ENCODE measurements around the gene UNC79. TPM values are rescaled to one million over a fixed set of nuclear protein-coding genes. Genes with fewer than 3 reads are reported as not detected.
"Not testable (repeated sequence)": the region's sequence is repeated elsewhere in the genome, so short reads cannot be mapped to it uniquely, and the experiment has no call there.

Gene UNC79
- total and polyA plus RNA-seq, 2 donors (not counting 3 experiments of a cell fraction or from before 2014, with no cell fraction given) = not detected

DNA sequence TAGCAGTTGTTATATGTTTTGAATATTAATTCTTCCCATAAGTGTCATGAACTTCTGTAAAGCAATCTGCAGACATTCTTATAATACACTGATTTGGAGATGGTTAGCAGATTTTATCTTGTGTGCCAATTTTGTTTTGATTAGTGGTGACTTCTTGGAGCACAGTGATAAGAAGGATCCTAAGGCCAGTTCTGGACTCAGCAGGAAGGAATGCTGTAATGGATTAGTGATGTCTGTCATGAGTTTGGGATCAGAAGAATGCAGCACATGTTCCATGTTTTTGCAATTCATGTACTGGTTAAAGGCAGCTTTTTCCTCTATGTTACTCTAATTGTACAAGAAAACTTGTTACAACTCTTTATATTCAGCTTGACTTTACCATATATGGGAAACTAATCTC is 91.5 kb downstream of the UNC79 start:
- H3K4me3 ChIP-seq (replicated peaks in 1 of 3; ENCODE audit: insufficient read depth in 1 of 3, low read depth in 1 of 3, low read length in 3 of 3) = no peak overlapping the region
- TF ChIP-seq, protein P1, sequence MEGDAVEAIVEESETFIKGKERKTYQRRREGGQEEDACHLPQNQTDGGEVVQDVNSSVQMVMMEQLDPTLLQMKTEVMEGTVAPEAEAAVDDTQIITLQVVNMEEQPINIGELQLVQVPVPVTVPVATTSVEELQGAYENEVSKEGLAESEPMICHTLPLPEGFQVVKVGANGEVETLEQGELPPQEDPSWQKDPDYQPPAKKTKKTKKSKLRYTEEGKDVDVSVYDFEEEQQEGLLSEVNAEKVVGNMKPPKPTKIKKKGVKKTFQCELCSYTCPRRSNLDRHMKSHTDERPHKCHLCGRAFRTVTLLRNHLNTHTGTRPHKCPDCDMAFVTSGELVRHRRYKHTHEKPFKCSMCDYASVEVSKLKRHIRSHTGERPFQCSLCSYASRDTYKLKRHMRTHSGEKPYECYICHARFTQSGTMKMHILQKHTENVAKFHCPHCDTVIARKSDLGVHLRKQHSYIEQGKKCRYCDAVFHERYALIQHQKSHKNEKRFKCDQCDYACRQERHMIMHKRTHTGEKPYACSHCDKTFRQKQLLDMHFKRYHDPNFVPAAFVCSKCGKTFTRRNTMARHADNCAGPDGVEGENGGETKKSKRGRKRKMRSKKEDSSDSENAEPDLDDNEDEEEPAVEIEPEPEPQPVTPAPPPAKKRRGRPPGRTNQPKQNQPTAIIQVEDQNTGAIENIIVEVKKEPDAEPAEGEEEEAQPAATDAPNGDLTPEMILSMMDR (IDR thresholded peaks at IDR 0.05; ENCODE audit: extremely low read depth in 1 of 2, insufficient read depth in 1 of 2, low read depth in 1 of 2, low read length in 2 of 2) = no peak
- TF ChIP-seq GATA2 (IDR thresholded peaks at IDR 0.05; ENCODE audit: insufficient read depth, insufficient read length, low read depth, low read length) = no peak
- no peaks in the 10 kb centered on the region for H3K27me3 ChIP-seq (ENCODE audit: control insufficient read depth in 2 of 2, insufficient read depth in 2 of 2, low read length in 2 of 2)
- H3K9me1 ChIP-seq (replicated peaks; ENCODE audit: control insufficient read depth, extremely low read depth, insufficient read depth, low read length) = no peaks in the 10 kb centered on the region
- no peaks in the 10 kb centered on the region for H3K4me1 ChIP-seq (ENCODE audit: control insufficient read depth, extremely low read depth, insufficient read depth, low read length)
- no peak overlapping the region for H2AFZ ChIP-seq (ENCODE audit: low read depth, low read length)
- no peak overlapping the region for H3K27ac ChIP-seq (ENCODE audit: insufficient read depth, low read depth, low read length)
- intact Hi-C loops (cut with micrococcal nuclease) (no loop called here), dilution Hi-C loops (cut with MboI; ENCODE audit: extremely low pct_ligation_motif_present, low sequenced_read_pairs) (no loop called here)
- ChIA-PET POLR2A (no interaction called here), CTCF (no interaction called here)
- H3K4me2 ChIP-seq (ENCODE audit: insufficient read depth, low read length) = no peak overlapping the region
- H4K20me1 ChIP-seq (replicated peaks; ENCODE audit: control insufficient read depth, extremely low read depth, insufficient read depth, low read length) = no peaks in the 10 kb centered on the region
- H3K36me3 ChIP-seq (ENCODE audit: control insufficient read depth in 2 of 2, extremely low read depth in 1 of 2, insufficient read depth in 2 of 2, low read length in 2 of 2) = no peaks in the 10 kb centered on the region
- DNase-seq (ENCODE audit: low read depth, low spot score) = no peak
- no peak overlapping the region for H3K9ac ChIP-seq (replicated peaks; ENCODE audit: extremely low read depth, insufficient read depth, low read length)
- BruUV-seq (replicated peaks) = no TSS peak
- FAIRE-seq = no peak
- no peaks in the 10 kb centered on the region for H3K9me3 ChIP-seq (replicated peaks; ENCODE audit: control insufficient read depth, insufficient read depth, low read length)
- H3K79me2 ChIP-seq (ENCODE audit: control insufficient read depth, insufficient read depth, low read length) = no peaks in the 10 kb centered on the region

DNA sequence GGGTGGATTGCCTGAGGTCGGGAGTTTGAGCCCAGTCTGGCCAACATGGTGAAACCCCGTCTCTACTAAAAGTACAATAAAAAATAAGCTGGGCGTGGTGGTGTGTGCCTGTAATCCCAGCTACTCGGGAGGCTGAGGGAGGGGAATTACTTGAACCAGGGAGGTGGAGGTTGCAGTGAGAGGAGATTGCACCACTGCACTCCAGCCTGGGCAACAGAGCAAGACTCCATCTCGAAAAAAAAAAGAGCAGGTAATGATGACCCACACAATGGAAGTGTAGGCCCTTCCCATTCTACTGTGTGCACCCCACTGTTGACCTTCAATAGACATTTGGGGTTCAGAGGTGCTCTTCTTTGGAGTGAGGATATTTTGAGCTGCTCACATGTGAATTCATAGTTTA is 94.5 kb downstream of the UNC79 start:
- intact Hi-C loops (cut with micrococcal nuclease); POLR2A ChIA-PET; H3K9me3 ChIP-seq (replicated peaks; ENCODE audit: control insufficient read depth, insufficient read depth, low read length); H2AFZ ChIP-seq (ENCODE audit: low read depth, low read length); dilution Hi-C loops (cut with MboI; ENCODE audit: extremely low pct_ligation_motif_present, low sequenced_read_pairs); H3K27ac ChIP-seq (ENCODE audit: insufficient read depth, low read depth, low read length); H3K27me3 ChIP-seq (ENCODE audit: control insufficient read depth in 2 of 2, insufficient read depth in 2 of 2, low read length in 2 of 2); DNase-seq (ENCODE audit: low read depth, low spot score); FAIRE-seq; CTCF ChIA-PET; H3K4me3 ChIP-seq (replicated peaks in 1 of 3; ENCODE audit: insufficient read depth in 1 of 3, low read depth in 1 of 3, low read length in 3 of 3); H3K4me1 ChIP-seq (ENCODE audit: control insufficient read depth, extremely low read depth, insufficient read depth, low read length); BruUV-seq (replicated peaks); H3K9me1 ChIP-seq (replicated peaks; ENCODE audit: control insufficient read depth, extremely low read depth, insufficient read depth, low read length); H3K36me3 ChIP-seq (ENCODE audit: control insufficient read depth in 2 of 2, extremely low read depth in 1 of 2, insufficient read depth in 2 of 2, low read length in 2 of 2); H4K20me1 ChIP-seq (replicated peaks; ENCODE audit: control insufficient read depth, extremely low read depth, insufficient read depth, low read length); H3K79me2 ChIP-seq (ENCODE audit: control insufficient read depth, insufficient read depth, low read length); H3K9ac ChIP-seq (replicated peaks; ENCODE audit: extremely low read depth, insufficient read depth, low read length); H3K4me2 ChIP-seq (ENCODE audit: insufficient read depth, low read length): not testable (repeated sequence)

Data from endothelial cell of umbilical vein (primary cell).